Activated T-cell treated with anti-CD3 and anti-CD28 coated beads, Interleukin-2, amount 50 U/mL, for 24 hours (primary cell): ENCODE results near the gene VWA2.

Experiments
- DNase-seq: peaks from one replicate; pipeline ENCODE4 v3.0.0-alpha.2; 2020
- H3K27ac Mint-ChIP-seq: 2 replicates; pipeline ENCODE4 v1.8.0; 2020; ENCODE audit warnings: mild to moderate bottlenecking, mixed read lengths
- H3K27me3 Mint-ChIP-seq: 2 replicates; pipeline ENCODE4 v1.8.0; 2020; ENCODE audit warnings: mixed read lengths
- H3K36me3 Mint-ChIP-seq: 2 replicates; pipeline ENCODE4 v1.8.0; 2020; ENCODE audit warnings: low read depth, mixed read lengths
- H3K4me1 Mint-ChIP-seq: 2 replicates; pipeline ENCODE4 v1.8.0; 2020; ENCODE audit warnings: low read depth, mixed read lengths
- H3K4me3 Mint-ChIP-seq: 2 replicates; pipeline ENCODE4 v1.8.0; 2020; ENCODE audit warnings: mild to moderate bottlenecking, moderate library complexity, mixed read lengths
- H3K9me3 Mint-ChIP-seq: 2 replicates; pipeline ENCODE4 v1.8.0; 2020; ENCODE audit warnings: mixed read lengths

The VWA2 gene

DNA sequence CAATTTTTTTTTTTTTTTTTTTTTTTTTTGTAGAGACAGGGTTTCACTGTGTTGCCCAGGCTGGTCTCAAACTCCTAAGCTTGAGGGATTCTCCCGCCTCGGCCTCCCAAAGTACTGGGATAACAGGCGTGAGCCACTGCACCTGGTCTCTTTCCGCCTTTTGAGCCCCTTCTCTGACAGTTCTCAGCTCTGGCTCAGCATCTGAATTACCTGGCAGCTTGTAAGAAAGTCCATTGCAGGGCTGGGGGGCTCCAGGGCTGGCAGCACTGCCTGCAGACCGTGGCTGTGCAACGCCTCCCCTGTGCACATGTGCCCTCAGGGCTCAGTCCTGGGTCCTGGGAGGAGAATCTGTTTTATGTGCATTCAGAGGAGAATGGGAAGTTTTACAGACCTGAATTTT lies 37.6 kb downstream of the VWA2 start:
- Mint-ChIP-seq H3K27ac (no peak overlapping the region), H3K4me3 (no peak overlapping the region), H3K4me1 (no peaks in the 10 kb centered on the region), H3K9me3 (no peaks in the 10 kb centered on the region), H3K36me3 (no peaks in the 10 kb centered on the region), H3K27me3 (peaks cover 17% of the 10 kb centered on the region)
- DNase-seq: no peak

DNA sequence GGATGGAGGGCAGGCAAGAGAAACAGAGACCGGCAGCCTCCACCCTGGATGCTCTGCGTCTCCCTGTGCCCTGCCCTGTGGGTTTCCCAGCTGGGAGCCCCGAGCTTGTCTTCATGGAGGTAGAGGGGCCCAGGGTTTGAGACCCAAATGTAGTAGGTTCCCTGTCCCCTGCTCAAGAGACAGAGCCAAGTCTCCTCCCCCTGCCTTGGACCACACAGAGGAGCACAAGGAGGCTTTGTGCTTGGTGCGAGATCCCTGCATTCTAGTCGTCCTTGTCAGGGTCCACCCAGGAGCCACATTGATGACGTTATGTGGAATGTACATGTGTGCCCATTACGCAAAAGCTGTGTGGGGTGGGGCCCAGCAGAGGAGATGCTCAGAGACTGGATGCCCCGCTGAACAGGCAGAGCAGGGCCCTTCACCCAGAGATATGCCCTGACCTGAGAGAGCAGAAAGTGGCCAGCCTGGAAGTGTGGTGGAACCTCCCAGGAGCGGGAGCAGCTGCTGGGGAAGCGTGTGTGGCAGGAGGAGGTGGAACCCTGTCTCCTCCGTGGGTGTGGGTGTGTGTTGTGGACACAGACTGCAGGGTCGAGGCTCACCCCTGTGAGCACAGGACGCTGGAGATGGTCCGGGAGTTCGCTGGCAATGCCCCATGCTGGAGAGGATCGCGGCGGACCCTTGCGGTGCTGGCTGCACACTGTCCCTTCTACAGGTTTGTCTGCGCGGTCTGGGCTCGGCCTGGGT lies 39.3 kb downstream of the VWA2 start:
- H3K36me3 Mint-ChIP-seq: no peaks in the 10 kb centered on the region
- no peaks in the 10 kb centered on the region for H3K4me1 Mint-ChIP-seq
- no peak overlapping the region for H3K27ac Mint-ChIP-seq
- H3K9me3 Mint-ChIP-seq: no peaks in the 10 kb centered on the region
- H3K4me3 Mint-ChIP-seq: no peak overlapping the region
- DNase-seq: no peak
- H3K27me3 Mint-ChIP-seq: peaks cover 10% of the 10 kb centered on the region

DNA sequence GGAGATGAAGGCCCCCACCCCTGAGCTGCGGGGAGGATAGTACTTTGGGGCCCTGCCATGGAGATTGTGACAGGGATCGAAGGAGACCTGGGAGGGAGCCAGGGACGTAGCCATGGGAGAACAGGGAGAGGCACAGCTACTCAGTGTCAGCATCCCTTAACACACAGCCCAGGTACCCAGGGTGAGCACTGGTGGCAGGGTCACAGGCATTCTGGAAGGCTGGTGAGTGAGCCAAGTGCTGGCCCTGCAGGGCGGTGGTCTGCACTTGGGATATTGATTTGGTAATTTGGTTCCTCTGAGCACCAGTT lies 39.8 kb downstream of the VWA2 start:
- Mint-ChIP-seq H3K4me3 (no peak overlapping the region), H3K9me3 (no peaks in the 10 kb centered on the region), H3K36me3 (no peaks in the 10 kb centered on the region), H3K27ac (no peak overlapping the region), H3K4me1 (no peaks in the 10 kb centered on the region), H3K27me3 (peaks cover 10% of the 10 kb centered on the region)
- DNase-seq: no peak

DNA sequence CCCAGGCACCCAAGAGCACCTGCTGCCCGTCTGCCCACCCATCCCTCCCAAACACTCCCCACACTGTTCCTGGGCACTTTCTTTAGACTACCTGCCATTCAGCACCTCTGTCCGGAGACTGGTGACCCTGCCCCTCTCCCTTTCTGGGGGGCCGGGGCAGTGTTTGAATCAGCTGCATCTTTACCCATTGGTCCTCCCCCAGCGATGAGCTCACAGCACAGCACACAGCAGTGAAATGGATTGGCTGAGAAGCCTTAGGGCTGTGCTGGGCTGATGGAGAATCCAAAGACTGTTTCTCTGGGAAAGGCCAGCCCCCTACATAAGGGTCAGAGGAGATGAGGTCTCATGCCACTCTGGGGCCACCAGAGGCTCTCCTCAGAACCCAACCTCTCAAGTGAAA lies 40.2 kb downstream of the VWA2 start:
- no peak overlapping the region for H3K4me3 Mint-ChIP-seq
- H3K36me3 Mint-ChIP-seq: no peaks in the 10 kb centered on the region
- no peak overlapping the region for H3K27ac Mint-ChIP-seq
- no peaks in the 10 kb centered on the region for H3K9me3 Mint-ChIP-seq
- no peaks in the 10 kb centered on the region for H3K4me1 Mint-ChIP-seq
- no peak for DNase-seq
- peaks cover 10% of the 10 kb centered on the region for H3K27me3 Mint-ChIP-seq

DNA sequence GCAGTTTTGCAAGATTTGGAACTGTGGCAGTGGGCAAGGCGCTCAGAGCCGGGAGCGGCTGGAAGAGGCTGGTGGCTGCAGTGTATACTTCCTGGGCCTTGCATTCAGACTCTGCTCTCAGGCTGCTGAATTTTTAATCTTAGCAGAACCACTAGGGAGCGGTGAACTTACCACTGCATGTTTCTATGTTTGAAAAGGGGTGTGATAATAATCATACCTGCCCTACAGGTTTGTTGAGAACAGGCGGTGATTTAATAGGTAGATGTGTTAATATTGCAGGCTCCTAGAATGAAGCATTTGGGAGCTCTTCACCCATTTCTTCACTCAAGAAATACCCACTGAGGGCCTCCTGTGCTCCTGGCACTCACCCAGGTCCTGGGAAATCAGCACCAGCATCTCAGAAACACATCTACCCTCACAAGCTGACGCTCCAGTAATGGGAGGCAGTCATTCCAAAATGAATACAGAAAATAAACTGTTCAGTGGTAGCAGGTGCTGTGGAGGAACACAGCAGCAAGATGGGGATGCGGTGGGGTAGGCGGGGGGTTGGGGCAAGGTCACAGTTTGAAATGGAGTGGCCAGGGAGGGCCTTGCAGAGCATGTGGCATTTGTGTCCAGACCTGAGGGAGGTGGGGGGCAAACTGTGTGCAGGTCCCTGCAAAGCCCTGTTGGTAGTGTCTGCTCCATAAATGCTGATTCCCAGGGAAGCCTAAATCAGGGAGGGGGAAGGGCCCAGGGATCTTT lies 41.0 kb downstream of the VWA2 start:
- no peak for DNase-seq
- no peak overlapping the region for H3K4me3 Mint-ChIP-seq
- no peaks in the 10 kb centered on the region for H3K36me3 Mint-ChIP-seq
- H3K27me3 Mint-ChIP-seq: peaks cover 10% of the 10 kb centered on the region
- no peaks in the 10 kb centered on the region for H3K9me3 Mint-ChIP-seq
- H3K27ac Mint-ChIP-seq: no peak overlapping the region
- H3K4me1 Mint-ChIP-seq: no peaks in the 10 kb centered on the region

DNA sequence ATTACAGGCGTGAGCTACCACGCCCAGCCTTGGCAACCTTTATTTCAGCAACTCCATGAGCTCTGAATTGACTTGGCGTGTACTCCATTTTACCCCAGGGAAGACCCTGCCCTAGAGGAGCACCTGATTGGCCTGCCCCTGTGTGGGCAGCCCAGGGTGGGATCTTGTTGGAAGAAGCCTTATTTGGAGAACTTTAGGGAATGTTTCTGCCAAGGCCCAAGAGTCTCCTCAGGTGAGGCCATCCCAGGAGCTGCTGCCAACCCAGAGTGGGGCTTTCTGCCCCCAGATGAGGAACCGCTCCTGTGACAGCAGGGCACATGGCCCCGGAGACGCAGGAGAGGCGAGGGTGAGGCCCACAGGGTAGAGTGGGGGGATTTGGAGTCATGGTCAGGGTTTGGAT lies 42.0 kb downstream of the VWA2 start:
- DNase-seq: no peak
- Mint-ChIP-seq H3K9me3 (no peaks in the 10 kb centered on the region), H3K27me3 (peaks cover 10% of the 10 kb centered on the region), H3K36me3 (no peaks in the 10 kb centered on the region), H3K27ac (no peak overlapping the region), H3K4me1 (no peaks in the 10 kb centered on the region), H3K4me3 (no peak overlapping the region)

DNA sequence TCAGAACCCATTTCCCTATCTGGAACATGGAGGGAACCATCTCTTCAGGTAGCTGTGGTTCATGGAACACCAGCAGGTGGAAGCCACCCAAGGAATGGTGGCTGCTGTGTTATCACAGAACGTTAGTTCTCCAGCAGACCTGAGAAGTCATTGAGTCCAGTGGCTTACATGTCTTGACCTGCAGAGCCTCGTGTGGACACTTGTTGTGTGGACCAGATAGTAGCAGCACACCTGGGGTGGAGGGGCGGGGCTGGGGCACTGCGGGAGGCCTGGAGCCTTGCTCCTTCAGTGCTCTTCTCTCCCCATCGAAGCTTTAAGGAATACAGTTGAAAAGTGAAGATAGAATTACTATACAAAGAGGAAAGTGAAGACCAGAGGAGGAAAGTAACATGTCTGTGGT lies 42.4 kb downstream of the VWA2 start:
- H3K27me3 Mint-ChIP-seq: peaks cover 10% of the 10 kb centered on the region
- no peak overlapping the region for H3K4me3 Mint-ChIP-seq
- no peaks in the 10 kb centered on the region for H3K4me1 Mint-ChIP-seq
- no peaks in the 10 kb centered on the region for H3K9me3 Mint-ChIP-seq
- no peak overlapping the region for H3K27ac Mint-ChIP-seq
- H3K36me3 Mint-ChIP-seq: no peaks in the 10 kb centered on the region
- no peak for DNase-seq

DNA sequence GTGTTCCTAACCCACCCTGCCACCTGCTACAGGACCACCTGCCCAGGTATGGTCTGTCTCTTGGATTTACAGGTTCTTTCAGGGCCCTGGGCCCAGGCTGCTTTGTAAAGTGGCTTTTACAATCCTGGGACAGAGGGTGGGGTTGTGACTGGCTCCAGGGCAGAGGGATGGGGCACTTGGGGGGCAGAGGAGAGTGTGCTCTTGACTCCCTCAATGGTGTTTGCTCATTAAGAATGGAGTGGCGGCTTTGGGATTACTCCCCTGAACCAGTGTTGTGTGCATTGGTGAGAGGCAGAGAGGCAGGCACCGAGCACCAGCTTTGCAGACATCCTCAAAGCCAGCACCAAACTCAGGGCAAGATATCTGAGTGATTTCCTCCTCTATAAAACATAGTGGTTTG lies 43.5 kb downstream of the VWA2 start:
- Mint-ChIP-seq H3K4me3 (no peak overlapping the region), H3K27ac (no peak overlapping the region), H3K36me3 (no peaks in the 10 kb centered on the region), H3K4me1 (no peaks in the 10 kb centered on the region), H3K9me3 (no peaks in the 10 kb centered on the region), H3K27me3 (peaks cover 8% of the 10 kb centered on the region)
- DNase-seq: no peak

DNA sequence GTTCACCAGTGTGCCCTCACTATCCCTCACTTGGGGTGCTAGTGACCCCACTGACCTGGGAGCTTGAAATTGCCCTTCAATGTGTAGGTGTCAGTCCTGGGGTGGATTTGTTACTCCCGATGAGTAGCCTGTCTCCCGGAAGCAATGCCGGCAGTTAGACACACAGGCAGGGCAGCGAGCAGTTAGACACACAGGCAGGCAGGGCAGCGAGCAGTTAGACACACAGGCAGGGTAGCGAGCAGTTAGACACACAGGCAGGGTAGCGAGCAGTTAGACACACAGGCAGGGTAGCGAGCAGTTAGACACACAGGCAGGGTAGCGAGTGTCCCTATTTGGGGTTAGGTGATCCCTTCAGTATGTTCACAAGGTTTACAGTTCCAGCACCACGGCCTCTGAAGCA lies 44.0 kb downstream of the VWA2 start:
- Mint-ChIP-seq H3K27ac (no peak overlapping the region), H3K4me1 (no peaks in the 10 kb centered on the region), H3K9me3 (no peaks in the 10 kb centered on the region), H3K27me3 (peaks cover 6% of the 10 kb centered on the region), H3K36me3 (no peaks in the 10 kb centered on the region), H3K4me3 (no peak overlapping the region)
- DNase-seq: no peak

DNA sequence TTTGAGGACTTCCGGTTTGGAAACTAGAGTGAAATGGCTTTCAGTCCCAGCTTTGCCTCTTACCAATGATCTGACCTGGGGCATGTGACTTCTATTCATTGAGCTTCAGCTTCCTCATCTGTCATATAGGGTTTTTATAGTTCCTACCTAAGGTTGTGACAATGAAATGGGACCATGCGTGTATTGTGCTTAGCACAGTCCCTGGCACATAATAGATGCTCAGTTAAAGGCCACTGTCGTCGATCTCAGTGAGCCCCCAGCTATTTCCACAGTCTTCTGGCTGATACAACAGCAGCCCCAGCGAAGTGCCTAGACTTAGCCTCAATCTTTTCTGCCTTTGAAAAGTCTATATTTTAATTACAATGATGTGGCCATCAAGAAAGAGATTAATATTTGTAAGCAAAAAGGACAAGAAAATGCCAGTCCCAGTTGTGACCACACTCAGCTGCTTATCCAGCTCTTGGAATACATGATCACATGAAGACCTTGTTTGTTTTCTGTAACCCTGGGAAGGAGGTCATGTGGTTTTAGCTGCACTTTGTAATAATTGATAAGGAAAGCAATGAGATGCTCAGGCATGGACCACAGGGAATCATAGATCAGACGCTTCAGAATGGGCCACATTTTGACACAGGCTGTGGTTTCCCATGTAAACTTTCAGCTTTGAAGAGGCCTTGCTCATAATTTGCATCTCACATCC lies 44.6 kb downstream of the VWA2 start:
- no peaks in the 10 kb centered on the region for H3K9me3 Mint-ChIP-seq
- DNase-seq: no peak
- H3K4me1 Mint-ChIP-seq: no peaks in the 10 kb centered on the region
- H3K27ac Mint-ChIP-seq: no peak overlapping the region
- no peaks in the 10 kb centered on the region for H3K36me3 Mint-ChIP-seq
- peaks cover 4% of the 10 kb centered on the region for H3K27me3 Mint-ChIP-seq
- no peak overlapping the region for H3K4me3 Mint-ChIP-seq

DNA sequence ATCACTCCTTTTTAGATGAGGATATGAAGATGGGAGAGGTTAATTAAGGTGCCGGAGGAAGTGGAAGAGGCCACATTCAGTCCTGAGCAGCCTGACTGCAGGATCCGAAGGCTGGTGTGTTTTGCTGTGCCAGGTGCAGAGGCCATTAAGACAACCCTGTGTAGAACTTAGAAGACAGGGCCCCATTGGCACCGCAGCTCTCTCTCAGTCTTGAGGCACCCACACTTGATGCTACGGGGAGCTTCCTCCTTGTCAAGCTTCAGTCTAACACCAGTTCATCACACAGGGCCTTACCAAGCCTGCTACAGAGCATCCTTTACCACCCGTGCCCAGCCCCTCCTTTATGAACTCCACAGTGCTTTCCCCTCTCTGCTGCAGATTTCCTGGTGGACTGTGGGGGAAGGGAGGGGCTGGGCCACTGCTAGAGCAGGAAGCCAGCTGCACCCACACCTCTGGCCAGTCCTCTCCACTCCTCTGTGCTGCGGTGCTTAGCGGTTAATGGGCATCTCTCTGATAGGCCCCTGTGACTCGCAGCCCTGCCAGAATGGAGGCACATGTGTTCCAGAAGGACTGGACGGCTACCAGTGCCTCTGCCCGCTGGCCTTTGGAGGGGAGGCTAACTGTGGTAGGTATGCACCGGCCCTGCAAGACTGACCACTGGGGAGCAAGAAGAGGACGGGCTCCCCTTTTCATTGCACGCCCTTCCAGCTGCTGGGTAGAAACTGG lies 45.5 kb downstream of the VWA2 start:
- Mint-ChIP-seq H3K27me3 (no peaks in the 10 kb centered on the region), H3K4me3 (no peak overlapping the region), H3K36me3 (no peaks in the 10 kb centered on the region), H3K9me3 (no peaks in the 10 kb centered on the region), H3K27ac (no peak overlapping the region), H3K4me1 (no peaks in the 10 kb centered on the region)
- no peak for DNase-seq

DNA sequence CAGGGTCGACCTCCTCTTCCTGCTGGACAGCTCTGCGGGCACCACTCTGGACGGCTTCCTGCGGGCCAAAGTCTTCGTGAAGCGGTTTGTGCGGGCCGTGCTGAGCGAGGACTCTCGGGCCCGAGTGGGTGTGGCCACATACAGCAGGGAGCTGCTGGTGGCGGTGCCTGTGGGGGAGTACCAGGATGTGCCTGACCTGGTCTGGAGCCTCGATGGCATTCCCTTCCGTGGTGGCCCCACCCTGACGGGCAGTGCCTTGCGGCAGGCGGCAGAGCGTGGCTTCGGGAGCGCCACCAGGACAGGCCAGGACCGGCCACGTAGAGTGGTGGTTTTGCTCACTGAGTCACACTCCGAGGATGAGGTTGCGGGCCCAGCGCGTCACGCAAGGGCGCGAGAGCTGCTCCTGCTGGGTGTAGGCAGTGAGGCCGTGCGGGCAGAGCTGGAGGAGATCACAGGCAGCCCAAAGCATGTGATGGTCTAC lies 46.9 kb downstream of the VWA2 start:
- no peaks in the 10 kb centered on the region for H3K27me3 Mint-ChIP-seq
- no peak overlapping the region for H3K4me3 Mint-ChIP-seq
- H3K27ac Mint-ChIP-seq: no peak overlapping the region
- no peaks in the 10 kb centered on the region for H3K9me3 Mint-ChIP-seq
- DNase-seq: no peak
- H3K36me3 Mint-ChIP-seq: no peaks in the 10 kb centered on the region
- no peaks in the 10 kb centered on the region for H3K4me1 Mint-ChIP-seq

DNA sequence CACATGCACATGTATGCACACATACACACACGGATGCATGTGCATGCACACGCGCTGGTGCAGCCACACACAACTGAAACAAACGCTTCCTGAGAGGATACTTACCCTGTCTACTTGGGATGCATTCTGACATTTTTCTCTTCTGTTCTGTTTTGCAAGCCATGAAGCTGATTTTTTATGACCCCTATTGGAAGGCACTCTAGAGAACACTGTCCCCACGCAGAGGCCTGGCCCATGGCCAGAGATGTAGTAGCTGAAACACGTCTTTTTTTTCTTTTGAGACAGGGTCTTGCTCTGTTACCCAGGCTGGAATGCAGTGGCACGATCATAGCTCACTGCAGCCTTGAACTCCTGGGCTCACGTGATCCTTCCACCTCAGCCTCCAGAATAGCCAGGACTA lies 47.9 kb downstream of the VWA2 start:
- Mint-ChIP-seq H3K4me1 (no peaks in the 10 kb centered on the region), H3K27me3 (no peaks in the 10 kb centered on the region), H3K4me3 (no peak overlapping the region), H3K36me3 (no peaks in the 10 kb centered on the region), H3K9me3 (no peaks in the 10 kb centered on the region), H3K27ac (no peak overlapping the region)
- DNase-seq: no peak

DNA sequence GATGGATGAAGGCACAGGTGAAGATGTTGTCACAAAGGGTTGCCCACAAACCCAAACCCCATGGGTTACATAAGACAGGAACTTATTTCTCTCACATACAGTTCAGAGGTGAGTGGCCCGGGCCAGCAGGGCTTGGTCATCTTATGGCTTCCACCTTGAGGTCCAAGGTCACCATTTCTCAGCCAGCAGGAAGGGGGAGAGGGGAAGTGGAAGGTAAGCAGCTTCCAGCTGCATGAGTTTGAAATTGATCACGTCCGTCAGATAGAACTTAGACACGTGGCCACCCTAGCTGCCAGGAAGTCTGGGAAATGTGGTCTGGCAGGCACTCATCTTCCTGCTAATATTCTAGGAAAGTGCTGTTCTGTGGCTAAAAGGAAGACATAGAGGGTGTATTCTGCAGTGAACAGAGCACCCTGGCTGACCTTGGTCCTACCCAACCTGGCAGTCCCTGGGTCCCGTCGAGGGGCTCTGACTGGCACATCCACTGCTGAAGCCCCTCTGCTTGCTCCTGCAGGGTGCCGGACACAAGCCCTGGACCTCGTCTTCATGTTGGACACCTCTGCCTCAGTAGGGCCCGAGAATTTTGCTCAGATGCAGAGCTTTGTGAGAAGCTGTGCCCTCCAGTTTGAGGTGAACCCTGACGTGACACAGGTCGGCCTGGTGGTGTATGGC lies 49.5 kb downstream of the VWA2 start:
- no peak for DNase-seq
- Mint-ChIP-seq H3K4me3 (no peak overlapping the region), H3K27me3 (no peaks in the 10 kb centered on the region), H3K27ac (no peak overlapping the region), H3K9me3 (no peaks in the 10 kb centered on the region), H3K36me3 (no peaks in the 10 kb centered on the region), H3K4me1 (no peaks in the 10 kb centered on the region)
